VCaP (cell line): ENCODE measurements around the gene MAMDC4.

Source experiments
- H3K27ac ChIP-seq: fragments of 450-650 bp; 2 replicates; pipeline ENCODE4 v1.5.1; 2017
- TF ChIP-seq, protein P1 (sequence below): fragments of 450-650 bp; conservative IDR thresholded peaks from 2 replicates; pipeline ENCODE4 v1.5.1; 2017; ENCODE audit warnings: mild to moderate bottlenecking, moderate library complexity

Gene MAMDC4

DNA sequence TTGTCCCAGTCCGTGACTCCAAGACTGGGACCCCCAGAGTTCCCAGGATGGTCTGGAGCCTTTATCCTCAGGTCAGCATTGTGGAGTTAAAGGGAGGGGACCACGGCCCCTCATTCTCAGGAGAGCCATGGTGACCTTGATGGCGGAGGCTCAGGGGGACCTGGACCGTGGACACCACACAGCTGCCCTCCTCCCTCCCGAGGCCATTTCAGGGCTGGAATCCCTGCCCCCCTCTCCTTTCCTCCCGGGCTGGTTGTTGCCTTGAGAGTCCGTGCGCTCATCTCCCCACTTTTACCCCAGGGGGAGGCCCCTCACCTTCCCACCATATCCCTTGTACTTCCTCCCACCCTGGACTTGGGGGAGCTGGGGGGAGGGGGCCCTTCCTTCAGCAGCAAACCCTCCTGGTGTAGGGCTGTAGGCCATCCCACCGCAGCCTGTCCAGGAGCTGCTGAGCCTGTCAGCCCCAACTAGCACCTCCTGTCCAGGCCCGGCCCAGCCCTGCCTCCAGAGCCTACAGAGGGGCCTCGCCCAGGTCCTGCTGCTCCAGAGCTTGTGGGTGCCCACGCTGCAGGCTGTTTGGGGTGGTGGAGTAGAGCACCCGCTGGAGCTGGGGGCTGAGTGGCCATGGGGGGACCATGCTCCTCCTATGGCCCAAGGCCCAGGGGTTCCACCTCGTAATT is 24.2 kb upstream of the MAMDC4 start:
- TF ChIP-seq, protein P1, sequence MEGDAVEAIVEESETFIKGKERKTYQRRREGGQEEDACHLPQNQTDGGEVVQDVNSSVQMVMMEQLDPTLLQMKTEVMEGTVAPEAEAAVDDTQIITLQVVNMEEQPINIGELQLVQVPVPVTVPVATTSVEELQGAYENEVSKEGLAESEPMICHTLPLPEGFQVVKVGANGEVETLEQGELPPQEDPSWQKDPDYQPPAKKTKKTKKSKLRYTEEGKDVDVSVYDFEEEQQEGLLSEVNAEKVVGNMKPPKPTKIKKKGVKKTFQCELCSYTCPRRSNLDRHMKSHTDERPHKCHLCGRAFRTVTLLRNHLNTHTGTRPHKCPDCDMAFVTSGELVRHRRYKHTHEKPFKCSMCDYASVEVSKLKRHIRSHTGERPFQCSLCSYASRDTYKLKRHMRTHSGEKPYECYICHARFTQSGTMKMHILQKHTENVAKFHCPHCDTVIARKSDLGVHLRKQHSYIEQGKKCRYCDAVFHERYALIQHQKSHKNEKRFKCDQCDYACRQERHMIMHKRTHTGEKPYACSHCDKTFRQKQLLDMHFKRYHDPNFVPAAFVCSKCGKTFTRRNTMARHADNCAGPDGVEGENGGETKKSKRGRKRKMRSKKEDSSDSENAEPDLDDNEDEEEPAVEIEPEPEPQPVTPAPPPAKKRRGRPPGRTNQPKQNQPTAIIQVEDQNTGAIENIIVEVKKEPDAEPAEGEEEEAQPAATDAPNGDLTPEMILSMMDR = no peak
- H3K27ac ChIP-seq = peak overlapping the region; percentile 3; the same call in 1 of the 2 replicates

DNA sequence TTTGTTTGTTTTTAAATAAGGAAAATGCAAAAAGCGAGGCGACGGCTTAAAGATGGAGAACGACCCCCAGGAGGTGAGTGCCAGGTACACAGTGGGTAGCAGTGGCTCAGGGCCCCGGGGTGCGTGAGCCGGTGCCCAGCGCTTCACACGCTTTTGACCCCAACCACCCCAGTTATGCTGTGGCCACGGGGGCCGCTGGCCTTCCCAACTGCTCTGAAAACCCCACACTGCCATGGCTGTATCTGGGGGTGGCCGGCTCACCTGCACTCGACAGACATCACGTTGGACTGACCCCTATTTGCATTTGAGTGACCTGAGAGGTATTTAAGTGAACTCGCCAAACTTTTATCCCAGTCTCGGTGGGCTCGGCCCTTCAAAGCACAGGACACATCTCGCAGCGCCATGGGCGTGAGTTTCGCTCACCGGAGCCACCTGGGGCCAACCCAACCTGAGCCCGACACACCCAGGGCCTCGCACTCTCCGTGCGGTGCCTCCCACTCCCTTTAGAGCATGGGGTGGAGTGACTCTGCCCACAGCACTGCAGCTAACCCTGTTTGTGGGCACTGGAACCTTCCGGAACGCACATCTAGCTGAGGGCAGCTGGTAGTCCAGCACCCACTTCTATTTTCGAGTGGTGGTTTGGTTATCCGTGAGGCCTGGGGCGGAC is 23.5 kb upstream of the MAMDC4 start:
- TF ChIP-seq, protein P1 = no peak
- no peak overlapping the region for H3K27ac ChIP-seq

DNA sequence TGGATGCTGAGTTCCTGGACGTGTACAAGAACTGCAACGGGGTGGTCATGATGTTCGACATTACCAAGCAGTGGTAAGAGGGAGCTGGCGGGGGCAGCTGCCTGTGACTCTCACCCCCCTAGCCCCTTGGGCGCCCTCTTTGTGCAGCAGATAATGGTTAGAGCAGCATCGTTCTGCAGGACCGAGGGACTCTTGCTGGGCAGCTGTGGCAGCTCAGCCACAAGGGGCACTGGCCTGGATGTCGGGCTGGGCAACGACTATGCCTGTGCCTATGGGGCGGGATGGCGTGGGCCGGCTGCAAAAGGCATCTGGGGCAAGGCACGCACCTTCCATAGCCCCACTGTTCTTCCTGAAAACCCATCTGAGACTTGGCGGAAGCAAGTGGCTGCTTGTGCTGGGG is 22.7 kb upstream of the MAMDC4 start:
- TF ChIP-seq, protein P1 = no peak
- H3K27ac ChIP-seq = no peak overlapping the region

DNA sequence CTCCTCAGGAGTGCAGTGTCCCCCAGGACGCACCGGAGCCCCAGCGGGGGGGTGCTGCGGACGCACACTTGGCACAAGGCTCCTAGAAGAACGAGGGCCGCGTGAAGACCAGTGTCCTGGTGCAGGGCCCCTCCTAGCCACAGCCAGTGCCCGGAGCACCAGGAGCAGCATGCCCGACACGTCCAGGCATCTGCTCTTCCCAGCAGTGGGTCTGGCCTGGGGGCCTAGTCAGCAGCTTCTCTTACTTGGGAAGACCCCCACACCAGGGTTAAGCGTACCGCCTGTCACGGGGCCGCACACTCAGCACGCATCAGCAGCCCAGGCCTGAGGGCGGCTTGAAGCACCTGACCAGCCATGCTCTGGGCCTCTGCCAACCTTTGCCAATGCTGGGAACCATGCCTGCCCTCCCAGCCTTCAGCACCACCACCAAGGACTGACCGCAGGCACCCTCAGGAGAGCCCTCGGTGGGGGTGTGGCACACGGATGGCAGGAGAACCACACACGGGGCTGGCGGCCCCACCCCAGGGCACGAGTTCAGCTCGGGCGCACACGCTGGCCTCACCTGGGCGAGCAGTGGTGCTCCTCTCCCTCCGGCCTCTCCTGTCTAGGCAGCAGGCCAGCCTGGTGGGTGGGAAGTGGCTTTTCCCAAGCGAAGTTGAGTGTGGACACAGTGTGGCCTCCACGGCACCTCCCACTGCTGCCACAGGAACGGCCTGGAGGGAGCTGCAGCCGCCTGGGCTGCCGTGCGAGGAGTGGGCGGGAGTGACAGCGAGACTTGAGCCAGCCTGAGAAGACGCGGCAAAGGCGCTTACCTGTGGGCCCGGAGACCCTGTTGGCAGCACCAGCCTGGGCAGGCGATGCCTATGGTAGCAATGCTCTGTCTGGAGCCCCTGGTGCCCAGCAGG is 21.9 kb upstream of the MAMDC4 start:
- TF ChIP-seq, protein P1 = no peak

DNA sequence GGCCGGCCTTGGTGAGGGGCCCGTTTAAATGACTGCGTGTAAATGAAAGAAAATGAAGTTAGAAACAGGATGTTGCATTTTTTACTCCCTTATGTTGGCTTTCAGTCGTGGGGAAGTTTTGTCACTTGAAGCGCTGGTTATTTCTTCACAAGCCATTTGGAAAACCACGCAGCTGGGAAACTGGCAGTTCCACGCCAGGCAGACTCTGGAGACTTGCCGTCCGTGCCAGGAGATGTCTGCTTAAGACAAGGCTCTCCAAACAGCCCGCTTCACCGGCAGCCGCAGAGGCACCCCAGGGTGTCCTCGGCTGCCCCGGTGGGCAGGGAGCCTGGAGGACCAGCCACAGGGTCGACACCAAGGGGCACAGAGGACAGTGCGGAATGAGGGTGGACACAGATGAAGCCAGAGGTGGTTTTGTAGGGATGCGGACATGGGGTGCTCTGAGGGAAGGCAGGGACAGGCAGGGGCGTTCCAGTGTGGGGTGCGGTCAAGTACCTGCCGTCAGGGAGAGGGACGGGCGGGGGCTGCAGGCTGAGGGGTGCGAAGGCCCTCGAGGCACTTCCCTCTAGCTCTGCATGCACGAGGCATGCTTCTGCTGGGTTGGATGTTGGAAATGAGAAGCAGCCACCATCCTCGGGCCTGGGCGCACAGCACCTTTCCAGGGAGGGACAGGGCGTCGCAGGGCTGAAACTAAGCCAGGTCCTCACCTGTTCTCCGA is 21.0 kb upstream of the MAMDC4 start:
- TF ChIP-seq, protein P1 = no peak
- no peak overlapping the region for H3K27ac ChIP-seq

More for the DNA sequence above, 21.9 kb upstream of the MAMDC4 start:
- H3K27ac ChIP-seq = no peak overlapping the region

DNA sequence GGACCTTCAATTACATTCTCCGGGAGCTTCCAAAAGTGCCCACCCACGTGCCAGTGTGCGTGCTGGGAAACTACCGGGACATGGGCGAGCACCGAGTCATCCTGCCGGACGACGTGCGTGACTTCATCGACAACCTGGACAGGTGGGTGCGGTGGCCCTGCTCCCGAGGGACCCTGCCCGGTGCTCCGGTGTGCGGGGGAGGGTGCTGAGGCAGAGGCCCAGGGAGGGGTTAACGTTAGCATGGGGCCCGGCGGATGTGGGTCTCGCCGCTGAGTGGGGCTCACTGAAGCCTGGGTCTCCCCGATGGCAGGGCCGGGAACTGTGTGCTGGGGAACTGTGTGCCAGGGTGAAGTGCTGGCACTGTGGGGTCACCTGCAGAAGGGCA is 20.4 kb upstream of the MAMDC4 start:
- TF ChIP-seq, protein P1 = no peak
- H3K27ac ChIP-seq = no peak overlapping the region
